ENCODE results near the gene SPEM3.

The SPEM3 gene

GRCh38 chr17:7464081-7464480 is 35.4 kb downstream of the SPEM3 start:
- no peak for DNase-seq (ENCODE audit: extremely low read depth, low read depth)
- TF ChIP-seq, protein P1, sequence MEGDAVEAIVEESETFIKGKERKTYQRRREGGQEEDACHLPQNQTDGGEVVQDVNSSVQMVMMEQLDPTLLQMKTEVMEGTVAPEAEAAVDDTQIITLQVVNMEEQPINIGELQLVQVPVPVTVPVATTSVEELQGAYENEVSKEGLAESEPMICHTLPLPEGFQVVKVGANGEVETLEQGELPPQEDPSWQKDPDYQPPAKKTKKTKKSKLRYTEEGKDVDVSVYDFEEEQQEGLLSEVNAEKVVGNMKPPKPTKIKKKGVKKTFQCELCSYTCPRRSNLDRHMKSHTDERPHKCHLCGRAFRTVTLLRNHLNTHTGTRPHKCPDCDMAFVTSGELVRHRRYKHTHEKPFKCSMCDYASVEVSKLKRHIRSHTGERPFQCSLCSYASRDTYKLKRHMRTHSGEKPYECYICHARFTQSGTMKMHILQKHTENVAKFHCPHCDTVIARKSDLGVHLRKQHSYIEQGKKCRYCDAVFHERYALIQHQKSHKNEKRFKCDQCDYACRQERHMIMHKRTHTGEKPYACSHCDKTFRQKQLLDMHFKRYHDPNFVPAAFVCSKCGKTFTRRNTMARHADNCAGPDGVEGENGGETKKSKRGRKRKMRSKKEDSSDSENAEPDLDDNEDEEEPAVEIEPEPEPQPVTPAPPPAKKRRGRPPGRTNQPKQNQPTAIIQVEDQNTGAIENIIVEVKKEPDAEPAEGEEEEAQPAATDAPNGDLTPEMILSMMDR (IDR thresholded peaks at IDR 0.05; ENCODE audit: low read depth, low read length, missing control alignments) = no peak

DNA sequence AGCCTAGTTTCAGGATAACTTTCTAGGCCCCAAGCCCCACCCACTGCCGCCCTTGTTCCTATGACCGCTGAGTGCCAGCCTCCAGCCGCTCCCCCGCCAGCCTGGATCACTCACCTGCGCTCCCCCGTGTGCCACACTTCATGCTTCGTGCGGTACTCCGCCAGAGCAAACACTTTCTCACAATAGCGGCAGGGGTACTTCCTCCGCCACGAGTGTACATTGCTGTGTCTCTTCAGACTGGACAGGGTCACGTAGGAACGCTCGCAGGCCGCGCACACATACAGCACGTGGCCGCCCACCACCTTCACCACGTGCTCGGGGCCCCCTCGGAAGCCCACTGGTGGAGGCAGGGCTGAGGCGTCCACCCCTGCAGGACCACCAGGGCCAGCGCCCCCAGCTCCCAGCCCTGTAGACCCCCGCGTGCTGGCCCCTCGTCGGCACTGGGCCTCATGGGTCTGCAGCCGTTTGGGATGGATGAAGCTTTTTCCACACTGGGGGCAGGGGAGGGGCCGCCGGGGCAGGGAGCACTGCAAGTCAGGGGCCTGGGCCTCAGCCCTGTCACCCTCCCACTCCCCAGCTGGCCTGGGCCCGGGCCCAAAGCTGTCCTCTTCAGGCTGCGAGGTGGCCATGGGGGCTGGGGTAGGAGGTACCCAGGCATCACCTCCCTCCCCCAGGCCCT is 37.1 kb downstream of the SPEM3 start:
- H3K4me3 ChIP-seq (replicated peaks; ENCODE audit: low read depth, low read length) = no peak overlapping the region
- TF ChIP-seq, protein P1 (IDR thresholded peaks at IDR 0.05; ENCODE audit: low read depth, low read length, missing control alignments) = no peak
- DNase-seq (ENCODE audit: extremely low read depth, low read depth) = no peak

More at GRCh38 chr17:7464081-7464480, 35.4 kb downstream of the SPEM3 start:
- no peak overlapping the region for H3K4me3 ChIP-seq (replicated peaks; ENCODE audit: low read depth, low read length)

DNA sequence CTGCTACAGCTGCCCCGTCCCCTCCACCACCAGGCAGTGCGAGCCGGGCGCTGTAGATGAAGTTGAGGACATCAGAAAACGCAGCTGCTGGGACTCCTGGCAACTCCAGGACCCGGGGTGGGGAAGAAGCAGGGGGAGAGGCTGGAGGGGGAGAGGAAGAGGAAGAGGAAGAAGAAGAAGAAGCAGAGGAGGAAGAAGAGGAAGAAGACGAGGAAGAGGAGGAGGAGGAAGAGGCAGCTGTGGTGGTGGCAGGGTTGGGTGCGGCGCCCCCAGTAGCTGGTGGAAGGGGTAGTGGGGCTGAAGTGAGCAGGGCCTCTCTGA is 37.6 kb downstream of the SPEM3 start:
- TF ChIP-seq, protein P1 (IDR thresholded peaks at IDR 0.05; ENCODE audit: low read depth, low read length, missing control alignments) = no peak
- DNase-seq (ENCODE audit: extremely low read depth, low read depth) = no peak
- H3K4me3 ChIP-seq (replicated peaks; ENCODE audit: low read depth, low read length) = no peak overlapping the region

DNA sequence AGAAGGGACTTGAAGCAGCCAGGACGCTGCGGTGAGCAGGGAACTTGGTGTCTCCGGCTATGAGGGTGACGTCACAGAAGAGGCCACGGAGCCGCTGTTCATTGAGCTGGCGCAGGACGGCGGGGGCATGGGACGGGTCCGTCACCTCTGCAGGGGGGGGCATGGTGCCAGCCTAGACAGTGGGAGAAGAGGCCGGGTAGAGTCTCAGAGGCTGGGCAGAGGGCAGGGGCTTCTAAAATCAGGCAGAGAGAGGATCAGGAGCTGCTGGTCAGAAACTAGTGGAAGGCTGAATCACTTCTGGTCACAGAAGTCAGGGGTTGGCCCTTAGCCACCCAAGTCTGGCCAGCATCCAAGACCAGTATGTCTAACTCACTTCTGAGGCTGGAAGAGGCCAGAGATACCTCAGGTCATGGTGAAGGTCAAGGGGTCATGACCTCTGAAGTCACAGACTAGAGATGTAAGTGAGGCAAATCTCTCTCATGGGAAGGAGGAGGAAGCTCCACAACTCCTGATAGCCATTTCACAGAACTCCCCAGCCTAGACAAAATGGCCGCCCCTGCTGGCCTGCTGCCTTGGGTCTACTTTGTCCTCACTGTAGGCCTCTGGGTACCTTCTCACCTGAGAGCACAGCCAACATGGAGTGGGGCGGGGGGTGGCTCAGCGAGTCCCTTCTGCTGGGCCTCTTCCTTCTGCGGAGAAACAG is 38.1 kb downstream of the SPEM3 start:
- H3K4me3 ChIP-seq (replicated peaks; ENCODE audit: low read depth, low read length) = no peak overlapping the region
- TF ChIP-seq, protein P1 (IDR thresholded peaks at IDR 0.05; ENCODE audit: low read depth, low read length, missing control alignments) = no peak
- DNase-seq (ENCODE audit: extremely low read depth, low read depth) = no peak

DNA sequence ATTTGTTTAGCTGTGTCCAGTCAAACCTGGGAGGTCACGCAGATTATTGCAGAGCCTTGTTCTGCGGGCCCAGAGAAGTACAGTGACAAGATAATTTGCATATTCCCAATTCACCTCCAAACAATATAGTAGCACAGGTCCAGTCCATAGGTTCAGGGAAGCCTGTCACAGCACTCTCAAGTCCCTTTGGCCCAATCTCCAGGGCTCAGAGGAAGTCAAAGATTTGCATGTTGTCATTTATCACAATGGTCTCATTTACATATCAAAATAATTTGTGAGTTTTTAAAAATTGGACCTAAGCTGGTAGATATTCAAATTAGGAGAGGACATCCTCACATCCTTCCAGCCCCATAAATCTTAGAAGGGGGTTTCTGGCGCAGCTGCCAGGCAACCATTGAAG is 38.8 kb downstream of the SPEM3 start:
- no peak for DNase-seq (ENCODE audit: extremely low read depth, low read depth)
- TF ChIP-seq, protein P1 (IDR thresholded peaks at IDR 0.05; ENCODE audit: low read depth, low read length, missing control alignments) = no peak
- H3K4me3 ChIP-seq (replicated peaks; ENCODE audit: low read depth, low read length) = no peak overlapping the region

- TF ChIP-seq, protein P1 (IDR thresholded peaks at IDR 0.05; ENCODE audit: low read depth, low read length, missing control alignments) = no peak
- DNase-seq (ENCODE audit: extremely low read depth, low read depth) = no peak
- no peak overlapping the region for H3K4me3 ChIP-seq (replicated peaks; ENCODE audit: low read depth, low read length)
Observed at GRCh38 chr17:7468290-7468689, 39.6 kb downstream of the SPEM3 start.

Data from HFF-Myc (cell line).